ENCODE measurements around the gene INPP5D. TPM values are rescaled to one million over a fixed set of nuclear protein-coding genes. Genes with fewer than 3 reads are reported as not detected.

INPP5D gene
- total and polyA plus RNA-seq, 2 of the 8 experiments (the other 6 are each of a cell fraction or from before 2014, with no cell fraction given) = 4.5 to 7.1 TPM

- TF ChIP-seq EP300 (IDR thresholded peaks at IDR 0.05; ENCODE audit: borderline replicate concordance in 1 of 2, low read depth in 2 of 2, low read length in 2 of 2) (no peak), CREB1 (IDR thresholded peaks at IDR 0.05) (no peak), EZH2 (IDR thresholded peaks at IDR 0.05; ENCODE audit: low read depth, low read length, severe bottlenecking) (no peak), POLR2A (IDR thresholded peaks at IDR 0.05; ENCODE audit: control extremely low read depth in 1 of 2, low read depth in 2 of 2, low read length in 2 of 2) (no peak), USF2 (IDR thresholded peaks at IDR 0.05; ENCODE audit: low read length) (no peak), CHD1 (IDR thresholded peaks at IDR 0.05; ENCODE audit: low read depth, low read length) (no peak), ZNF274 (IDR thresholded peaks at IDR 0.05; ENCODE audit: borderline replicate concordance, extremely low read depth, low read length) (no peak), SP2 (IDR thresholded peaks at IDR 0.05; ENCODE audit: low read length) (no peak), NANOG (IDR thresholded peaks at IDR 0.05; ENCODE audit: insufficient read depth, low read depth, low read length, poor library complexity, severe bottlenecking) (no peak), CEBPB (IDR thresholded peaks at IDR 0.05; ENCODE audit: low read depth, low read length) (no peak)
Measured at GRCh38 chr2:233091595-233092375, 31.6 kb downstream of the INPP5D start (continued).

Measured in H1 (cell line).